Measurements from ENCODE around the gene GNB4. TPM values are rescaled to one million over a fixed set of nuclear protein-coding genes. Genes with fewer than 3 reads are reported as not detected.

The GNB4 gene
- total and polyA plus RNA-seq, 2 of the 8 experiments (the other 6 are each of a cell fraction or from before 2014, with no cell fraction given): 13.4 to 29.2 TPM

DNA sequence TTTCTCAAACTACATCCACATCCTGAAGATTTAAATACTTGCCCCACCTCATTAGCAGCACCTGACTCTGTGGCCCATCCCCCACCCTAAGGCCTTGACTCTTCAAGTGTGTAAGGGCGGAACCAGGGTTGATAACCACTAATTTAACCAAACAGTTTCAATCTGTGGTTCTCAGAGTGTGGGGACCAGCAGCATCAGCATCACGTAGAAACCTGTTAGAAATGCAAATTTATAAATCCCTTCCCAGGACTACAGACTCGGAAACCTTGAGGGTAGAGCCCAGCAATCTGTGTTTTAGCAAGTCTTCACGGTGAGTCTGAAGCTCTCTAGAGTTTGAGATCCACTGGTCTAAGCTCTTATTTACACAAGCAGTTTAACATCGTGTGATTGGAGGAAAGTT lies 12.4 kb downstream of the GNB4 start:
- TF ChIP-seq, protein P1, sequence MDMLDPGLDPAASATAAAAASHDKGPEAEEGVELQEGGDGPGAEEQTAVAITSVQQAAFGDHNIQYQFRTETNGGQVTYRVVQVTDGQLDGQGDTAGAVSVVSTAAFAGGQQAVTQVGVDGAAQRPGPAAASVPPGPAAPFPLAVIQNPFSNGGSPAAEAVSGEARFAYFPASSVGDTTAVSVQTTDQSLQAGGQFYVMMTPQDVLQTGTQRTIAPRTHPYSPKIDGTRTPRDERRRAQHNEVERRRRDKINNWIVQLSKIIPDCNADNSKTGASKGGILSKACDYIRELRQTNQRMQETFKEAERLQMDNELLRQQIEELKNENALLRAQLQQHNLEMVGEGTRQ (IDR thresholded peaks at IDR 0.05; ENCODE audit: low read length): peak; percentile 34; the same call in 1 of the 2 replicates
- TF ChIP-seq SIRT6 (IDR thresholded peaks at IDR 0.05; ENCODE audit: low read length) (no peak), GTF2F1 (IDR thresholded peaks at IDR 0.05; ENCODE audit: borderline replicate concordance, low read depth, low read length) (no peak), SP1 (IDR thresholded peaks at IDR 0.05; ENCODE audit: low read depth, low read length) (0 out of 2 replicates have a peak, but pooled peaks have one; percentile 16), SIN3A (conservative IDR thresholded peaks at IDR 0.05 in 1 of 2, IDR thresholded peaks at IDR 0.05 in 1 of 2; ENCODE audit: low read depth in 1 of 2, low read length in 2 of 2) (no peak), ASH2L (IDR thresholded peaks at IDR 0.05; ENCODE audit: low read length) (peak; percentile 82), MAFK (IDR thresholded peaks at IDR 0.05; ENCODE audit: low read depth, low read length) (no peak), BACH1 (IDR thresholded peaks at IDR 0.05; ENCODE audit: low read length) (no peak), POLR2AphosphoS5 (IDR thresholded peaks at IDR 0.05; ENCODE audit: low read depth, low read length) (no peak), YY1 (IDR thresholded peaks at IDR 0.05; ENCODE audit: low read depth, low read length) (no peak)
- Histone ChIP-seq H3K23ac (ENCODE audit: insufficient read length) (no peak overlapping the region), H4K5ac (ENCODE audit: insufficient read length, low read depth, low read length) (no peak overlapping the region), H2BK12ac (ENCODE audit: low read depth, low read length) (no peak overlapping the region), H3K27me3 (replicated peaks in 1 of 4; ENCODE audit: control insufficient read depth in 3 of 4, extremely low read depth in 1 of 4, insufficient read depth in 3 of 4, low read length in 3 of 4) (no peaks in the 10 kb centered on the region), H4K91ac (replicated peaks; ENCODE audit: insufficient read length, low read length) (no peak overlapping the region), H3K23me2 (ENCODE audit: low read depth, low read length) (no peaks in the 10 kb centered on the region), H3K79me1 (ENCODE audit: low read depth, low read length) (no peaks in the 10 kb centered on the region; the same call in 1 of the 2 replicates), H2AK5ac (ENCODE audit: low read depth, low read length) (no peak overlapping the region), H3K4me3 (ENCODE audit: extremely low read depth in 1 of 4, insufficient read depth in 2 of 4, low read depth in 3 of 4, low read length in 4 of 4) (no peak overlapping the region), H3K79me2 (ENCODE audit: control insufficient read depth in 1 of 2, insufficient read depth in 2 of 2, low read length in 2 of 2) (0 out of 4 replicates have a peak, but pooled peaks cover 0 to 3% of the 10 kb centered on the region in 2 experiments), H3K36me3 (ENCODE audit: control insufficient read depth in 2 of 4, insufficient read depth in 4 of 4, low read length in 3 of 4) (no peaks in the 10 kb centered on the region), H2BK15ac (ENCODE audit: low read length) (no peak overlapping the region), H4K8ac (ENCODE audit: extremely low read depth, insufficient read depth, low read length) (no peak overlapping the region), H3K4me2 (ENCODE audit: insufficient read depth in 1 of 2, low read depth in 2 of 2, low read length in 2 of 2) (peak overlapping the region; percentile 23 to 27; a peak in 2 of 4 replicates), H3K56ac (replicated peaks; ENCODE audit: insufficient read length, low read depth, low read length) (no peak overlapping the region), H3K18ac (ENCODE audit: extremely low read depth, low read length) (no peak overlapping the region), H2BK120ac (replicated peaks; ENCODE audit: low read depth, low read length) (no peak overlapping the region), H3K4me1 (replicated peaks in 1 of 4; ENCODE audit: control insufficient read depth in 3 of 4, insufficient read depth in 4 of 4, low read length in 3 of 4) (peaks cover 0 to 8% (median 3%) of the 10 kb centered on the region in 4 experiments; a peak in 4 of 7 replicates), H2AFZ (ENCODE audit: low read length) (peak overlapping the region; percentile 55; the same call in 1 of the 2 replicates), H3K9me3 (ENCODE audit: insufficient read depth in 2 of 2, low read depth in 1 of 2, low read length in 1 of 2) (no peaks in the 10 kb centered on the region), H2BK5ac (ENCODE audit: low read depth, low read length) (no peak overlapping the region), H3K14ac (ENCODE audit: insufficient read length) (no peak overlapping the region), H3K4ac (replicated peaks; ENCODE audit: insufficient read length, low read depth, low read length) (no peak overlapping the region), H2BK20ac (ENCODE audit: low read length) (no peak overlapping the region), H3K27ac (ENCODE audit: low read depth, low read length) (no peak overlapping the region), H4K20me1 (replicated peaks in 1 of 2; ENCODE audit: control insufficient read depth in 1 of 2, insufficient read depth in 2 of 2, low read length in 2 of 2) (no peaks in the 10 kb centered on the region), H3K9ac (replicated peaks in 1 of 4; ENCODE audit: extremely low read depth in 1 of 4, low read depth in 3 of 4, low read length in 3 of 4) (no peak overlapping the region; a peak in 2 of 7 replicates)
- FAIRE-seq (no peak), DNase-seq (ENCODE audit: low read depth in 1 of 2, low spot score in 2 of 2) (no peak)
- ChIA-PET POLR2A (ENCODE audit: partially characterized antibody) (interaction anchor here (1.1 to 1.4 kb wide), 3 partner anchors 9 to 124 kb away, joined by 3 to 5 read pairs (median 5); partner anchors contain the start of gene ACTL6A), CTCF (ENCODE audit: partially characterized antibody) (interaction anchor here (0.9 to 1.0 kb wide), 2 partner anchors 31 to 119 kb away, joined by 3 read pairs; no protein-coding TSS in a partner anchor)
- 60% methylated on average over 5 of the region's 5 CpGs; no CpG with 5 or more reads in 1 of the 2 experiments for WGBS, 2 experiments (ENCODE audit: extremely low coverage in 1 of 2, insufficient coverage in 1 of 2, insufficient read length in 1 of 2, insufficient replicate concordance in 2 of 2, low coverage in 1 of 2, low lambda C conversion rate in 2 of 2, missing lambda C conversion rate in 1 of 2)

Data from H1 (cell line).